ENCODE results near the gene OTOF.

GRCh38 chr2:26507932-26508331 lies 30.0 kb upstream of the OTOF start:
- TF ChIP-seq POLR2A (IDR thresholded peaks at IDR 0.05) (no peak), CTCF (IDR thresholded peaks at IDR 0.05) (no peak)
